GM12801 (cell line): ENCODE results near the gene ADRA1B.

ENCODE experiments used
- CTCF ChIP-seq: IDR thresholded peaks from one replicate; pipeline ENCODE4 v1.5.1; 2011; ENCODE audit warnings: control low read depth; ENCODE audit not compliant: insufficient read length; ENCODE audit errors: extremely low read depth

Gene ADRA1B

DNA sequence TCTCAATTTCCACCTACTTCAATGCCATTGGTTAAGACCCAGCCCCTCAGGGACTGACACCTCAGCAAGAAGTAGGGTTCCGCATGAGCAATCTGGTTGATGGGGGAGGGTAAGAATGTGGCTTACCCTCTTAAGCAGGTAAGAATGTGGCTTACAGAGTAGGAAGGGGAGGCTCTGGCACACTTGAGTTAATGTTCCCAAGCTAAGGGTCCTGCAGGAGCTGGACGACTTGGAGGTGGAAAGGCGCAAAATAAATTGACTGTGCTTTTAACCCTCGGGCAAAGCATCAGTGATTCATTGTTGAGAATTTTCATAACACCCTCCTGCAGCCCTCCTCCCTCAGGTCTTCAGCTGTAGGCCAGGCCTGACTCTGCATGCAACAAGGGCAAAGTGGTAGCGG lies 24.9 kb upstream of the ADRA1B start:
- TF ChIP-seq CTCF, result no peak

DNA sequence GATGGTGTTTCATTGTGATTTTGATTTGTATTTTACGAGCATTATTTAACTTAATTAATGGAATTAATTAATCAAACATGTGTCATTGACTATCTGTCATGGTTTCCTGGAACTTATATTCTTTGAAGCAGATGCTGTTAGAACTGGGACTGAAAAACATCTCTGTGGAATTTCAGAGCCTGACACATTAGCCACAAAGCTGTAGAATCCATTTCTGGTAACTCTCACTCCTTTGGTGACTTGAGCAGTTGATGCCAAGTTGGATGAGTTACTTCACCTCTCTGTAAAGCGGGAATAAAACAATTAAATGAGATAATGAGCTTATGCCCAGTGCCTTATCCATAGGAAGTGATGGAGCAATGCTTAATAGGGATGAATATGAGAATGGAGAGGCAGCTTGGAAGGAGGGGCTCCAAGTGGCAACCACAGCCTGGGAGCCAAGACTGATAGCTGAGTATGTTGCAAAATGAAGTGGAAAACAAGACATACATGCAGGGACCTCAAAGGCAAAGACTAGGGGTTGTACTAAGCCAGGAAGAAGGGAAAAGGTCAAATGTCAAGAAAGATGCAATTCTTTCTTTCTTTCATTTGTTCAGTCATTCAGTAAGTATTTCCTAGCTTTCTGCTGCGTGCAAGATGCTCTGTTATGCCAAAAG lies 23.1 kb upstream of the ADRA1B start:
- TF ChIP-seq CTCF, result no peak

GRCh38 chr5:159894149-159894720 lies 22.0 kb upstream of the ADRA1B start:
- TF ChIP-seq CTCF, result no peak

DNA sequence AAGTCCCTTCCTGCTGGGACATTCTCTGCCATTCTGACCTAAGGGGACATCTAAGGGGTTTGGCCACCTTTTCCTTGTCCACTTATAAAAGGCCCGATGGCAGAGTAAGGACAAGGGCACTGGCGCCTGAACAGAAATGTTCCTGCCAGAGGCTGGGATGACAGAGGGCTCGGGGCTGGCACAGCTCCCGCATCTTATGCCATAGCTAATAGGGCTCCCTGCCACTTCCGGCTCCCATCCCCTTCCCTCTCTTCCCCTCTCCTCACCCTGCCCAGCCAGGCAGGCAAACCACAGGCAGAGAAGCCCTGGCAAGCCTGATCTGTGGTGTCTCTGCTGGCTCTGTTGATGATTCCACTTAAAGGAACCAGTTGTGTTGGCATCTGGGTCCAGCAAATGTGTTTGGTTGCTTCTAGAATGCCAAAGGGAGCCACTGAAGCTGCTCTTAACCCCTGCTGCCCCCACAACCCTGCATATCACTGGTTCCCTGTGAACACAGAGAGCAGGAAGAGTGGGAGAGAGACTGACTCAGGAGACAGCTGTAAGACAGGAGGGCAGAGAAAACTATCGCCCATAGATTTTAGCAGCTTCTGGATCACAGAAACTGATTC lies 18.4 kb upstream of the ADRA1B start:
- no peak for TF ChIP-seq CTCF

DNA sequence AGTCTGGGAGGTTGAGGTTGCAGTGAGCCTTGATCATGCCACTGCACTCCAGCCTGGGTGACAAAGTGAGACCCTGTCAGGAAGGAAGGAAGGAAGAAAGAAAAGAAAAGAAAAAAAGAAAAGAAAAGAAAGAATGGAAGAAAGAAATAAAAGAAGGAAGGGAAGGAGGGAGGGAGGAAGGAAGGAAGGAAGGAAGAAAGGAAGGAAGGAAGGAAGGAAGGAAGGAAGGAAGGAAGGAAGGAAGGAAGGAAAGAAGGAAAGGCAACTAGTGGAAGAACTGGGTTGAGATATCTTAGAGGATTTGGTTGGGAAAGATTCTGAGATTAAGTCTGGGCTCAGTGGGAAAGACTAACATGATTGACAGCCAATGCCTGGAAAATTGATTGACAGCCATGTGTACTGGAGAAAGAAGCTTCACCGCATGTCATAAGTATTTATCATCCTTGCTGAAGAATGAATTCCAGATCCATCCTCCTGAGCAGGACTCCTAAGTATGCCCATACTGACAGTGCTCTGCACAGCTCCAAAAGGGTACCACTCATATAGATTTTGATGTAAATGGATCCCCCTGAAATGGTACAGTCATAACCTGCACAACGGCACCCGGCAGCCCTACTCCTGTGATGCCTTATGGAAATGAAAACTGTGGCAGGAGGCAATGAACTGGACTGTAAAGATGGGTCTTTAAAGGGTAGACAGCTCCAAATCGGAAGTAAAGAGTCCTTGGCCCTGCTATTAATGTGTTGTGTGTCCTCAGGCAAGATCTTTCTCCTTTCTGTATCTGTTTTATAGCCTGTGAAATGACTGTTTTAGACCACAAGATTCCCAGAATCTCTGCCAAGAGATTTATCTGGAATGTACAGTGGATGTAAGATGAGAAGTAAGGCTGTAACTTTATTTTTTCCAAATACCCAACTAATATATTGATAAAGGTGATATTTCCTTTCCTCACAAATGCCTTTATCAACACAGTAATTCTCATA lies 16.9 kb upstream of the ADRA1B start:
- no peak for TF ChIP-seq CTCF

- TF ChIP-seq CTCF, result no peak
Measured at GRCh38 chr5:159901308-159901707, 15.0 kb upstream of the ADRA1B start.

DNA sequence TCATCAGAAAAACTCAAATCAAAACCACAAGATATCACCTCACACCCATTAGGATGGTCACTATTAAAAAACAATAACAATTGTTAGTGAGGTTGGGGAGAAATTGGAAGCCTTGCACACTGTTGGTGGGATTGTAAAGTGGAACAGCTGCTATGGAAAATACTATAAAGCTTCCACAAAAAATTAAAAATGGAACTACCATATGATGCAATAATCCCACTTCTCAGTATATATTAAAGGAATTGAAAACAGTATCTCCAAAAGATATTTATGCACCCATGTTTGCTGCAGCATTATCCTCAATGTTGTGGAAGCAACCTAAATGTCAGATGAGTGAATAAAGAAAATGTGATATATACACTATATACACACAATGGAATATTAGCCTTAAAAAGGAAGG lies 14.5 kb upstream of the ADRA1B start:
- no peak for TF ChIP-seq CTCF
